ENCODE measurements around the gene DCXR. TPM values are rescaled to one million over a fixed set of nuclear protein-coding genes. Genes with fewer than 3 reads are reported as not detected.

DCXR gene
- polyA plus RNA-seq, 4 donors: 41.1 to 147 (median 112) TPM

GRCh38 chr17:81994593-81995462 lies 42.7 kb downstream of the DCXR start:
- no peaks in the 10 kb centered on the region for H3K27me3 ChIP-seq (ENCODE audit: control insufficient read depth in 3 of 3, insufficient read depth in 3 of 3, low read length in 3 of 3)
- peaks cover 0 to 24% (median 4%) of the 10 kb centered on the region in 3 donors for H3K4me1 ChIP-seq (ENCODE audit: control insufficient read depth in 3 of 3, insufficient read depth in 2 of 3, low read depth in 1 of 3, low read length in 2 of 3)
- peaks cover 0 to 69% (median 0%) of the 10 kb centered on the region in 3 donors for H3K36me3 ChIP-seq (ENCODE audit: control insufficient read depth in 3 of 3, insufficient read depth in 2 of 3, low read depth in 1 of 3, low read length in 3 of 3)
- FAIRE-seq: no peak
- no peak overlapping the region for H3K27ac ChIP-seq (ENCODE audit: low read depth in 1 of 3, low read length in 2 of 3)
- peaks cover 0 to 5% of the 10 kb centered on the region in 2 donors for H3K9me3 ChIP-seq (ENCODE audit: control insufficient read depth in 2 of 2, insufficient read depth in 1 of 2, low read depth in 1 of 2, low read length in 1 of 2)
- H3K4me3 ChIP-seq (ENCODE audit: low read depth in 1 of 3, low read length in 3 of 3): no peak overlapping the region
- DNase-seq: no peak
- 86 to 90% (median 87%) methylated on average over 33 to 39 of the region's 39 CpGs for WGBS, 3 donors

GRCh38 chr17:81993729-81994592 lies 43.5 kb downstream of the DCXR start:
- peaks cover 0 to 20% (median 4%) of the 10 kb centered on the region in 3 donors for H3K4me1 ChIP-seq (ENCODE audit: control insufficient read depth in 3 of 3, insufficient read depth in 2 of 3, low read depth in 1 of 3, low read length in 2 of 3)
- H3K36me3 ChIP-seq (ENCODE audit: control insufficient read depth in 3 of 3, insufficient read depth in 2 of 3, low read depth in 1 of 3, low read length in 3 of 3): peaks cover 0 to 70% (median 0%) of the 10 kb centered on the region in 3 donors
- 92 to 93% (median 92%) methylated on average over 37 of the region's 37 CpGs for WGBS, 3 donors
- no peak for FAIRE-seq
- H3K4me3 ChIP-seq (ENCODE audit: low read depth in 1 of 3, low read length in 3 of 3): no peak overlapping the region
- no peaks in the 10 kb centered on the region for H3K27me3 ChIP-seq (ENCODE audit: control insufficient read depth in 3 of 3, insufficient read depth in 3 of 3, low read length in 3 of 3)
- no peak overlapping the region for H3K27ac ChIP-seq (ENCODE audit: low read depth in 1 of 3, low read length in 2 of 3)
- peaks cover 0 to 5% of the 10 kb centered on the region in 2 donors for H3K9me3 ChIP-seq (ENCODE audit: control insufficient read depth in 2 of 2, insufficient read depth in 1 of 2, low read depth in 1 of 2, low read length in 1 of 2)
- no peak for DNase-seq

DNA sequence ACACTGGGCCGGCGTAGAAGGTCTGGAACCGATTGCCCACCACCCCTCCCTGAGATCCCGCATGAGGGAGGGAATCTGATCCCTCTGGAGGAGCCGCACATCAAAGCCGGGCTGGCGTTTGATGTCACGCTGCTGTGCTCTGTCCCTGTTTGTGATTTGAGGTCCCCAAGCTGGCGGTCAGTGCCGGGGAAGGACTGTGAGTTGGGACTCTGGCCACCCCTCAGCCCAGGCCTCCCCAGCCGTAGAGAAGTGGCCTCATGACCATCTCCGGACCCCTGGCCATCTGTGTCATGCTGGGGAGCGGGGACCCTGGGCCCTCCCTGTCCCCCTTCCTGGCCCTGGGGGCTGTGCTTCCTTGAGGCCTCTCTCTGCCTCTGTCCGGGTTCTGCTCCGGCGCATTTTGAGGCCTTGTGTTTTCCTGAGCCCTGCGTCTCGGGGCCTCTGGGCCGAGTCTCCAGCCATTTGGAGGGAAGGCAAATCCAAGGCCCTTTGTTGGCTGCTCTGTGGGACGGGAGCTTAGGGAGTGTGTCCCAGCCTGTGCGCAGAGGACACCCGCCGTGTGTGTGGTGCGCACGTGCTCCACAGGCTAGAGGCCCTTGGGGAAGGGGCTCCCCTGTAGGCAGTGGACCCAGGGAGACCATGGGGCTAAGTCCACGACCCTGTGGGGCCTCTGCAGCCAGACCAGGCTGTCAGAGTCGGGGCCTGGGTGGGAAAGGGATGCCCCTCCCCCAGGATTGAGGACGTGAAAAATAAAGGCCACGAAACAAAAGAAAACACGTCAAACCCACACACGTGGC lies 45.0 kb downstream of the DCXR start:
- Histone ChIP-seq H3K27me3 (ENCODE audit: control insufficient read depth in 3 of 3, insufficient read depth in 3 of 3, low read length in 3 of 3) (no peaks in the 10 kb centered on the region), H3K36me3 (ENCODE audit: control insufficient read depth in 3 of 3, insufficient read depth in 2 of 3, low read depth in 1 of 3, low read length in 3 of 3) (peaks cover 0 to 71% (median 0%) of the 10 kb centered on the region in 3 donors), H3K4me1 (ENCODE audit: control insufficient read depth in 3 of 3, insufficient read depth in 2 of 3, low read depth in 1 of 3, low read length in 2 of 3) (peaks cover 0 to 20% (median 4%) of the 10 kb centered on the region in 3 donors), H3K4me3 (ENCODE audit: low read depth in 1 of 3, low read length in 3 of 3) (no peak overlapping the region), H3K27ac (ENCODE audit: low read depth in 1 of 3, low read length in 2 of 3) (peak overlapping the region in 2 of 3 donors; percentile 8 to 26), H3K9me3 (ENCODE audit: control insufficient read depth in 2 of 2, insufficient read depth in 1 of 2, low read depth in 1 of 2, low read length in 1 of 2) (peaks cover 0 to 5% of the 10 kb centered on the region in 2 donors)
- no peak for FAIRE-seq
- WGBS, 3 donors: 45 to 70% (median 63%) methylated on average over 31 of the region's 31 CpGs
- DNase-seq: no peak

GRCh38 chr17:81991684-81992305 lies 45.7 kb downstream of the DCXR start:
- peaks cover 0 to 74% (median 0%) of the 10 kb centered on the region in 3 donors for H3K36me3 ChIP-seq (ENCODE audit: control insufficient read depth in 3 of 3, insufficient read depth in 2 of 3, low read depth in 1 of 3, low read length in 3 of 3)
- 19 to 45% (median 22%) methylated on average over 29 to 31 of the region's 31 CpGs for WGBS, 3 donors
- no peaks in the 10 kb centered on the region for H3K27me3 ChIP-seq (ENCODE audit: control insufficient read depth in 3 of 3, insufficient read depth in 3 of 3, low read length in 3 of 3)
- H3K27ac ChIP-seq (ENCODE audit: low read depth in 1 of 3, low read length in 2 of 3): peak overlapping the region; percentile 26 to 86 (median 38)
- H3K9me3 ChIP-seq (ENCODE audit: control insufficient read depth in 2 of 2, insufficient read depth in 1 of 2, low read depth in 1 of 2, low read length in 1 of 2): peaks cover 0 to 5% of the 10 kb centered on the region in 2 donors
- peaks cover 0 to 20% (median 4%) of the 10 kb centered on the region in 3 donors for H3K4me1 ChIP-seq (ENCODE audit: control insufficient read depth in 3 of 3, insufficient read depth in 2 of 3, low read depth in 1 of 3, low read length in 2 of 3)
- FAIRE-seq: no peak
- H3K4me3 ChIP-seq (ENCODE audit: low read depth in 1 of 3, low read length in 3 of 3): no peak overlapping the region
- DNase-seq: peak; percentile 84 to 94

GRCh38 chr17:81990836-81991683 lies 46.4 kb downstream of the DCXR start:
- H3K4me1 ChIP-seq (ENCODE audit: control insufficient read depth in 3 of 3, insufficient read depth in 2 of 3, low read depth in 1 of 3, low read length in 2 of 3): peaks cover 0 to 20% (median 4%) of the 10 kb centered on the region in 3 donors
- H3K36me3 ChIP-seq (ENCODE audit: control insufficient read depth in 3 of 3, insufficient read depth in 2 of 3, low read depth in 1 of 3, low read length in 3 of 3): peaks cover 0 to 74% (median 0%) of the 10 kb centered on the region in 3 donors
- WGBS, 3 donors: 31 to 70% (median 51%) methylated on average over 25 of the region's 25 CpGs
- peaks cover 0 to 5% of the 10 kb centered on the region in 2 donors for H3K9me3 ChIP-seq (ENCODE audit: control insufficient read depth in 2 of 2, insufficient read depth in 1 of 2, low read depth in 1 of 2, low read length in 1 of 2)
- peak overlapping the region; percentile 26 to 86 (median 38) for H3K27ac ChIP-seq (ENCODE audit: low read depth in 1 of 3, low read length in 2 of 3)
- no peak for FAIRE-seq
- no peaks in the 10 kb centered on the region for H3K27me3 ChIP-seq (ENCODE audit: control insufficient read depth in 3 of 3, insufficient read depth in 3 of 3, low read length in 3 of 3)
- no peak for DNase-seq
- H3K4me3 ChIP-seq (ENCODE audit: low read depth in 1 of 3, low read length in 3 of 3): no peak overlapping the region

GRCh38 chr17:81987161-81987770 lies 50.2 kb downstream of the DCXR start:
- WGBS, 3 donors: 87 to 89% (median 89%) methylated on average over 24 to 26 of the region's 26 CpGs

GRCh38 chr17:81986606-81987005 lies 50.9 kb downstream of the DCXR start:
- H3K27ac ChIP-seq (ENCODE audit: low read depth in 1 of 3, low read length in 2 of 3): no peak overlapping the region
- peaks cover 0 to 5% of the 10 kb centered on the region in 2 donors for H3K9me3 ChIP-seq (ENCODE audit: control insufficient read depth in 2 of 2, insufficient read depth in 1 of 2, low read depth in 1 of 2, low read length in 1 of 2)
- H3K4me1 ChIP-seq (ENCODE audit: control insufficient read depth in 3 of 3, insufficient read depth in 2 of 3, low read depth in 1 of 3, low read length in 2 of 3): peaks cover 0 to 8% (median 4%) of the 10 kb centered on the region in 3 donors
- H3K36me3 ChIP-seq (ENCODE audit: control insufficient read depth in 3 of 3, insufficient read depth in 2 of 3, low read depth in 1 of 3, low read length in 3 of 3): peaks cover 4 to 80% (median 4%) of the 10 kb centered on the region in 3 donors
- no peaks in the 10 kb centered on the region for H3K27me3 ChIP-seq (ENCODE audit: control insufficient read depth in 3 of 3, insufficient read depth in 3 of 3, low read length in 3 of 3)
- WGBS, 3 donors: 96 to 99% (median 97%) methylated on average over 26 of the region's 26 CpGs
- no peak overlapping the region for H3K4me3 ChIP-seq (ENCODE audit: low read depth in 1 of 3, low read length in 3 of 3)
- no peak for DNase-seq
- FAIRE-seq: no peak

More at GRCh38 chr17:81987161-81987770, 50.2 kb downstream of the DCXR start:
- FAIRE-seq (no peak), DNase-seq (no peak)
- H3K27ac ChIP-seq (ENCODE audit: low read depth in 1 of 3, low read length in 2 of 3): no peak overlapping the region
- peaks cover 4 to 77% (median 4%) of the 10 kb centered on the region in 3 donors for H3K36me3 ChIP-seq (ENCODE audit: control insufficient read depth in 3 of 3, insufficient read depth in 2 of 3, low read depth in 1 of 3, low read length in 3 of 3)
- no peaks in the 10 kb centered on the region for H3K27me3 ChIP-seq (ENCODE audit: control insufficient read depth in 3 of 3, insufficient read depth in 3 of 3, low read length in 3 of 3)
- H3K9me3 ChIP-seq (ENCODE audit: control insufficient read depth in 2 of 2, insufficient read depth in 1 of 2, low read depth in 1 of 2, low read length in 1 of 2): peaks cover 0 to 5% of the 10 kb centered on the region in 2 donors
- peaks cover 0 to 14% (median 4%) of the 10 kb centered on the region in 3 donors for H3K4me1 ChIP-seq (ENCODE audit: control insufficient read depth in 3 of 3, insufficient read depth in 2 of 3, low read depth in 1 of 3, low read length in 2 of 3)
- no peak overlapping the region for H3K4me3 ChIP-seq (ENCODE audit: low read depth in 1 of 3, low read length in 3 of 3)
